GM18517 (cell line): Measurements from ENCODE around the gene ERH.
"Not testable (repeated sequence)": the region's sequence is repeated elsewhere in the genome, so short reads cannot be mapped to it uniquely, and the experiment has no call there.

Experiments
- ATAC-seq: cut with Tn5 transposase; IDR thresholded peaks from one replicate; pipeline ENCODE4 v1.9.1; 2021; ENCODE audit warnings: mild to moderate bottlenecking, moderate library complexity; ENCODE audit not compliant: unreplicated experiment

The ERH gene

GRCh38 chr14:69398818-69399210, 715 bp upstream of the ERH start:
- peak; percentile 11 for ATAC-seq

DNA sequence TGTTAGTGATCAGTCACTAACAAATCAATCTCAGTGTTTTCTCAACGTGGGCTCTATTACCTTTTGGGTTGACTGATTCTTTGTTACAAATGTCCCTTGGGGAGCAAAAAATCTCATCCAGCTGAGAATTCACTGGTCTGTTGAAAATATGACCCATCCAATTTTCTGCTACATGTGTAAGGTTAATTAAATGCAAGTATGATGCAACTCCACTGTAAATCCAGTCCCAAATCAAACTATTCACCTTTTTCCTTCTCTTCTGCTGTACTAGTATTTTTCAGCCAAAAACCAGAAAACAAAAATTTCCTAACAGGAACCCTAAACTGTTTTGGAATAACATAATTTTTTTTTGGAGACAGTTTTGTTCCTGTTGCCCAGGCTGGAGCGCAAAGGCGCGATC, 2.2 kb downstream of the ERH start:
- ATAC-seq = no peak

DNA sequence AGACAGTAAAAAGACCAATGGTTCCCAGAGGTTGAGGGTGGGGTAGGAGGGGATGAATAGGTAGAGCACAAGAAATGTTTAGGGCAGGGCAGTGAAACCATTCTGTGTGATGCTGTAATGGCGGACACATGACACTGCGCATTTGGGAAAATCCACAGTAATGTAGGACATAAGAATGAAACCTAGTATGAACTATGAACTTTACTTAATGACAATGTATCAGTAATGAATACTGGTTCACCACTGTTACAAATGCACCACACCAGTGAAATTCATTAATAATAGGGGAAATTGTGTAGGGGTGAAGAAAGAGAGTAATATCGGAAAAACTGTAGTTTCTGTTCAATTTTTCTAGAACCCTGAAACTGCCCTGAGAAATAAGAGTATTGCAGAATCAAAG, 5.6 kb downstream of the ERH start:
- ATAC-seq = no peak

GRCh38 chr14:69391400-69391799, 6.7 kb downstream of the ERH start:
- ATAC-seq = not testable (repeated sequence)

DNA sequence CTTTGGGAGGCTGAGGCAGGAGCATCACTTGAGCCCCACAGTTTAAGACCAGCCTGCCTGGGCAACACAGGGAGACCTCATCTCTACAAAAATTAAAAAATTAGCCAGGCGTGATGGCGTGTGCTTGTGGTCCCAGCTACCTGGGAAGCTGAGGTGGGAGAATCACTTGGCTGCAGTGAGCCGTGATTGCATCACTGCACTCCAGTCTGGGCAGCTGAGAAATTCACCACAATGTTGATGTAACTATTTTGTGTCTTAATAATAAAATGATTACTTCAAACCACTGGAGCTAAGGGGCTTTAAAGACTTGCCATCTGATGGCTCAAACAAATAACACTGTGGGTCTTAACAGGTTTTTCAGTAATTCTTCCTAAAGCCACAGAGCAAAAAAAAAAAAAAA, 10.8 kb downstream of the ERH start:
- no peak for ATAC-seq

- ATAC-seq = no peak
Observed at GRCh38 chr14:69378274-69378673, 19.8 kb downstream of the ERH start.

DNA sequence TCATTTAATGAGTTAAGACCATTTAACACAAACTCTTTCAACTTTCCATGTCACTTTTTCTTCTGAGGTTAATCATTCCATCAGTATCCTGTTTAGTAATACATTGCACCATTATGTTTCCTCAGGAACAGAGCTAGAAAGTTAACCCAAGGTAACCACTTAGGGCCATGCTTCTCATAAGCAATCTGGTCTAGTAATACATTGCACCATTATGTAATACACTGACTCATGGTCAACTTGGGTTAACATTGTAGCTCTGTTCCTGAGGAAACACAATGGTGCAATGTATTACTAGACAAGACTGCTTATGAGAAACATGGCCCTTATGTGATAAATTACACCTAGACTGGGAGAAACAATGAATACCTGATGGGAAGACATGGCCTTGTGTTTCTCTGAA, 21.7 kb downstream of the ERH start:
- no peak for ATAC-seq

- no peak for ATAC-seq
Observed at GRCh38 chr14:69375722-69376121, 22.4 kb downstream of the ERH start.

GRCh38 chr14:69375182-69375581, 22.9 kb downstream of the ERH start:
- ATAC-seq = no peak

DNA sequence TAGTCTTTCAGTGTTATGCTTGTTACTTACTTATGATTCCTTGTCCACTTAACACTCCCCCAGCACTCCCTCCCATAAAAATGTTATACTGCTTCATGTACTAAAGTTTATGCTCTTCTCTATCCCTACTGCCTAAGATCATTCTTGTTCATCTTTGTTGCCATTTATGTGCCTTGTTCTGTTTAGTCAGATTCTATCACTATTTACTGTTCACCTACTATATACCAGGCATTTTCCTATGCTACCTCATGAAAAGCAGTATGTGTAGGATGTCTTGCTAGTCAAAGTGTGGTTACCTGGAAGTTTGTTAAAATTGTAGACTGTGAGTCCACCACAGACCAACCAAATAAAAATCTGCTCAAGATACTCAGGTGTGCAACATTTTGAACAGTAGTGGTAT, 23.9 kb downstream of the ERH start:
- ATAC-seq = no peak

GRCh38 chr14:69373104-69373503, 25.0 kb downstream of the ERH start:
- ATAC-seq = no peak

DNA sequence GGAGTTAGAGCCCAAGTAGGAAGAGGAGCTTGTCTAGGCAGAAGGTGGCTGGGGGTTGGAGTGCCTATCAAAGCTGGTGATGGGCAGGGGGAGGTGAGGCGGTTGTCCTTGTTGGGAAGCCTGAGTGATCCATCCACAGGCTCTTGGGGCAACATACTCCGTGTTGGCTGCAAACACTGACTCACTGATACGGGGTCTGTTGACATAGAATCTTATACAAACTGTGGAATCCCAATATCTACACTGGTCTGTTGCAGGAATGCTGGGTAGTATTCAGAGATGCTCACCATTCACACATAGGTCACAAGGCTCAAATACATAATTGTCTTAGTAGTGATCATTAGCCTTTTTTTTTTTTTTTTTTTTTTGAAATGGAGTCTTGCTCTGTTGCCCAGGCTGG, 26.0 kb downstream of the ERH start:
- ATAC-seq = no peak

GRCh38 chr14:69370061-69370460, 28.0 kb downstream of the ERH start:
- no peak for ATAC-seq

DNA sequence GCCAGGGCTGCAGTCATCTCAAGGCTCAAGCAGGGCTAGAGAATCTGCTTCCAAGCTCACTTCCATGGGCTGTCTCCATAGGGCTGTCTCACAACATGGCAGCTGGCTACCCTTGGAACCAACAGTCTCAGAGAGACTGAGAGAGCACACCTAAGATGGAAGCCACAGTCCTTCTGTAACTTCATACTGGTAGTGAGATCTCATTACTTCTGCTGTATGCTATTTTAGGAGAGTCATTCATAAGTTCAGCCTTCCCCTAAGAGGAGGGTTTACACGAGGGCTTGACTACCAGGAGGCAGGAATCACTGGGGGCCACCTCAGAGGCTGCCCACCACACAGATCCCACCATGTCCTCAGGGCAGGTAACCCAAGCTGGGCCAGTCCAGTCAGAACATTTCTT, 29.7 kb downstream of the ERH start:
- ATAC-seq = no peak

- no peak for ATAC-seq
Observed at GRCh38 chr14:69366761-69367160, 31.3 kb downstream of the ERH start.

- no peak for ATAC-seq
Observed at GRCh38 chr14:69366069-69366468, 32.0 kb downstream of the ERH start.

DNA sequence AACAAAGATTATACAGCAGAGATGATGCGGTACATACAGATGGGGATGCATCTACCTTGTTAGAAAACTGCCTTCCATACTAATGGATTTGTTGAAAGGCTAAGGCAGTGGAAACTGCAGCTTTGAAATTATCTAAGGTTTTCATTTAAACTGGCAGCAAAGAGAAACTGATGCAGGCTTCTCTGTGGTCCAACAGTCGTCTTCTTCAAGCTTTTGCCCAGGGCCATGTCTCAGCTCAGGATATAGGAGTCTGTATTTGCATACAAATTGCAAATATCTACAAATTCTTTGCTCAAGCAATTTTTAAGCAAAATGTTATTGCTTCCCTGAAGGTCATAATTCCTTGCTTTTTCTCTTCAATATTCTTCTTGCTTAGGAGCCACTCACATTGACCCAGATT, 33.7 kb downstream of the ERH start:
- no peak for ATAC-seq

DNA sequence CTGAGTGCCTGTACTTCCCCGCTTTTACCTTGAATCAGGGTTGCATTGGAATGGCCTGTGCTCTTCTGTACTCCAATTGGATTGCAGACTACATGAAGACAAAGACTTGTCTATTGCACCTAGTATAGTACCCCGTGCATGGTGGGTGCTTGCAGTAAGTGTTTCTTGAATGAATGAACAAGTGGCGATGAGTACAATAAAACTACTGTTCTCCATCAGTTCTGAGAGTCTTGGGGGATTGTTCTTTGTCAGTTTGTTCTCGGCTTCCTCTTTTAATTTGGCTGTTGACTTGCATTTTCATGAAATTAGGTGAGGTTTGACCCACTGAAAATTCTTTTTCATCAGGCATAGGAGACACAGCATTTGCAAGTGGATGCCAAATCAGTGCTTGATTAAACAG, 34.1 kb downstream of the ERH start:
- ATAC-seq = no peak

DNA sequence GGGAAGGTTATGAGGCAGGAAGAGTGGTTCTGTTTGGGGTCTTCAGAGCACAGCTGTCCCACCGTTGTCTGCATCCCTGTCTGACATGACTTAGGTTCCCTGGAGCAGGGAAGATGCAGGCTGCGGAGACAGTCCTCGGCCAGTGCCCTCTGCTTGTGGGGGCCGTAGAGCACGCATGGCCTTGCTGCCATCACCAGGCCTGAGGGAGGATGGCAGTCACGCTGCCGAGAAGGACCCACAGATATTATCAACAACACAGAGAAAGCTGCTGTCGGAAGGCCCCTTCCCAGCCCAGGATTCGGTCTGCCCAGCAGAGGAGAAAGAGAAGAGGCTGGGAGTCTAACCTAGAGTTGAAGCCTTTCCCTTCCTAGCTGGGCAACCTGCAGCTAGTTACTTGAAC, 35.0 kb downstream of the ERH start:
- no peak for ATAC-seq

GRCh38 chr14:69360438-69361108, 37.5 kb downstream of the ERH start:
- no peak for ATAC-seq

DNA sequence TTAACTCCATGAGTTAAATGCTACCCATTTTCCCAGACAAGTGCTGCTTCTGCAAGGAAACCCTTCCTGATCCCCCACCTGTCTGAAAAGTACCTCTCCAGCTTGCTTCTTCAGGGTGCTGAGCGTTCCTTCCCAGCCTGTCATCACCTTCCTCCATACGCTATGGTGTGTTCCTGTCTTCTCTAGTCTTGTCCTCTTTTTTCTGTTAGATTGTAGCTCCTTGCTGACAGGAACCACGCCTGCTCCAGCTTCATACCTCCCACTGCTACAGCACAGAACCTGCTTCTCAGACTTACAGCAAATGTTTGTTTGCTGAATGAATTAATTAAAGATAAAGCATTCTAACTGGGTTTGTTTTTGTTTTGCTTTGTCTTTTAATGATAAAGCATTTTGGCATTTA, 39.1 kb downstream of the ERH start:
- ATAC-seq = no peak

DNA sequence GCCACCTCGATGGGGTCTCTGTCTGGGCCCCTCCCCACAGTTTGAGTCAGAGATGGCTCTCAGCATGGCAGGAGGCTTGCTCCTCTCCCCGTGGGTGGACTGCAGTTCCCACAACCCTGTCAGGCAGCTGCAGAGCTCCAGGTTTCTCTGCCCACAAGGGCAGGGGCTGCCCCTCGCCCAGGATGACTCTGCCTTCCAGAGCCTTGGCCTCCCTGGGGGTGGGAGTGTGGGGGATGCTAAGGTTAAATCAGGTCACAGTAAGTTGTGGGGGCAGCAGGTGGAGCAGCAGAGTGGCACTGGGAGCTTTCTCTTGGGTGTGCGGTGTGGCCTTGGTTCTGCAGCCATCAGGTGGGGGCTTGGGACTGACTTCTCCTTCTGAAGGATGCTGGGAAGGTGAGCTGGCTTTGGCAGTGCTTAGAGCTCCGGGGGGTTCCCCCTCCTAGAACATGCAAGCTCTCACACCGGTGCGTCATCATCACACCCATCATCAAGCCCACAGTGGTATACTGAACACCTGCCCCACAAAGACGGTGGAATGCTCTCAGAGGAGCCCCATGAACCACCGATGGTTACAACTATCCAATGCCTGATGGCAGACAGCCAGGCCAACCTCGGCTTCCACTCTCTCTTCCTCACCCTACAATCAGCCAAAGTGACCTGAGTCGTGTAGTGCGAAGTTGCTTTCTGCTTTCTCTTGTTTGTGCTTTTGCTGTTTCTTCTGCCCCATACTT, 39.7 kb downstream of the ERH start:
- no peak for ATAC-seq
